Amygdala (tissue), 56 donors: Measurements from ENCODE around the gene COMMD6.
A peak's percentile ranks its signal among the peaks of the same experiment; 100 is the strongest.

Experiments
- DNase-seq, 56 donors: peaks; one replicate each; lab custom pipeline; 2025; lab: John Stamatoyannopoulos, UW

Gene COMMD6

DNA sequence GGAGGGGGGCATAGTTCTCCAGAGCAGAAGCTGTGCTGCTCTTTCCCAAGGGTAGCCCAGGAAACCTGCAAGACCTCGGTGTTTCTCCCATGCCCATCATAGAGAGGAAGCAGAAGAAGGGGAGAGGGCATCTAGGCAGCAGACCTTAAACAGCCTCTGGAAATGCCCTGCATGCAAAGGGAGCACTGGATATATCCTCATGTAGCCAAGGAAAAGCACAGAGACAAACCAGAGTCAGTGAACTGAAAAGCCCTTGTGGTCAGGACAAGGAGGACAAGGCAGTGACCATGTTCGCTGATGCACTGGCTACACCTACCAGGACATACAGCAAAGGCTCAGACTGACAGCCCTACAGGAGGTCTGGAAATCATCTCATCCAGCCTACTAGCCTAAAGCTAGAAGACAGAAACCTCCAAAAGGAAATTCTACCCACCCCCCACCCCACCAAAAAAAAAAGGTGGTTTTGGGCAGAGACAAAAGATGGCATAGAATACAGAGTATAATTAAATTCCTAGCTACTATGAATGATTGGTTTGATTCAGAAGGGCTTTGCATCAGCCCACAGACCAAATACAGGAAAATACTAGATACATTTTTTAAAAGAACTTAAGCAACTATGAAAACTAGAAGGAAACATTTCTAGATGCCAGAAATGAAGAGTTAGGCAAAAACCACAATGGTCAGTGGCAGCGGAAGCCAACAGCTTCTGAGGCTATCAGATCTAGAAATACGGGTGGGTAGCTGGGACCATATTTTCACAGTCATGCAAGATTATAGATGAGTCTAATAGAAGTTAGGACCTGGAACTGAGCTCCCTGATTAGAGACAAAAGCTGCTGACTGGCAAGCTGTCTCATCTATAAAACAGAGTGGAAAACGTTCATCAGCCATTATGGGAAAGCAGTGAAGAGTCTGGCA, 51.2 kb downstream of the COMMD6 start:
- no peak for DNase-seq

DNA sequence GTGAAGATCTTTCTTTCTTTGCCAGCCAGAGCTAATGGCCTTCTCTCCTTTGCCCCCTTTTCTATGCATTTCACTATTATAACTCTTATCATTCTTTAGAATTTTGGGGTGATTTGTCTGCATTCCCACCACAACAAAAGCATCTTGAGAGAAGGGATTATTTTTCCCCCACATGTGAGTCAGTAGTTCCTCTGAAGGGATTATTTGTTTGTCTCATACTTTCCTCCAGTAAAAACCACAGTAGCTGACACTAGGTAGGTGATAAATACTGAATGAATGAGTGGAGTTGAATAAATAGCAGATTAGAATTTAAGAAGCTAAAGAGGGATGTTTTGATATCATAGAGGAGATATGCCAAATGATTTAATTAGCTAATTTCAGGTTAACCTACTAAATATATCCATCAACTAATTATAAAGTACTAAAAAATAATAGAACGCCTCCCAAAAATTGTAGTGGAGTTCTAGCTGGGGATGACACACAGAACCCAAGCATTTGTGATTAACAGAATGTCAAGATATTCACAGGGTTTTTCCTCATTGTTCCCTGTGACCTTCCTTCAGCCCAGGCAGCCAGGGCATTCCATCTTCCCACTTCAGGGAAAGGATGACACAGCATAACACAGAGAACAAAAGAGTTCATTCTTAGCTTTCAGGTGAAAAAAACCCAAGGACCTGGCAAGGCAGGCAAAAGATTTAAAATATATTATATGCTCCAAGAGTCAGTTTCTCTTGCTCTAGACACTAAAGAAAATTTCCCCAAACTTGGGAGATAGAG, 52.2 kb downstream of the COMMD6 start:
- no peak for DNase-seq

DNA sequence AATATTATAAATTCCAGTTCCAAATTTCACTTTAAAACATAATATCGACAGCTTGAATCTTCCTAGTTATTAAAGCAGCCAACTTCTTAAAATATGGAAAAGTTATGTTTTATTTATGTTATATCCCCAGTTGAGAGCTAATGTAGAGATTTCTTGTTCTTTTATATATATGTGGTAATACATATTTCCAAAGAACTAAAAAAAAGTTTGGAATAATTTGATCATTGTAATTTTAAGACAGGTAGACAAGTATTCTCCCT, 54.9 kb downstream of the COMMD6 start:
- no peak for DNase-seq

DNA sequence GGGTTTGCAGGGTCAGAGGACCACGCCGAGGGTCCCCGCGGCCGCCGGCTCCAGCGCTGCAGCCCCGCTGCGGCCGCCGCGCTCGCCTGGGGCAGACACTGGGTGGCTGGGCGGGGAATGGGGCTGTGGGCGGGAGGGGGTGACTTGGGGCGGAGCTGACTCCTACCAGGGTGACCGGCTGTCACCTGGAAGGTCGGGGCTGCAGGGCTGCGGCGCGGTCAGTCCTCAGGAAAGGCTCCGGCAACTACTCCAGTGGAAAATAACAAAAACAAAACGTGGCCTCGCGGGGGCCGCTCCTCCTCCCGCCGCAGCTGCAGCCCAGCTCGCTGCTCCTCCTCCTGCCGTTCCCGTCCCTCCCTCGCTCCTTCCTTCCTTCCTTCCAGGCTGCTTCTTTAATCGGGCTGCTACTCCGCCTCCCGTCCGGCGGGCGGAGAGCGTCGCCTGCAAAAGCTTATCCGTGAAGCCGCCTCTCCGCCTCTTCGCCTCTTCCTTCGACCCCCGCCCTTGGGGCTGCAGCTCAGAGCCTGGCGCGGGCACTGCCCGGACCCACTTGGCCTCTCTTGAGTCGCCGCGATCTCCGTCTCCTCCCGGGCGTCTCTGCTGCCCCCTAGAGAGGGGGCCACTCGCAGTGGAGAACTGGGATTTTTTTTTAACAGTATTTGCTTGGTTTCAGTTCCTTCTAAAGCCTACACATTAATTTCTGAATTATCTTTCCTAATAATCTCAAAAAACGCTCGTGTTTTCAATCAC, 55.4 kb downstream of the COMMD6 start, which contains the start of gene TBC1D4:
TSS of gene TBC1D4 (minus strand) at position 100 of the 750 bp plus-strand sequence. CDS start 402 bp downstream, outside the sequence.
- peak in 54 of 56 donors; percentile 19 to 93 (median 70) for DNase-seq

DNA sequence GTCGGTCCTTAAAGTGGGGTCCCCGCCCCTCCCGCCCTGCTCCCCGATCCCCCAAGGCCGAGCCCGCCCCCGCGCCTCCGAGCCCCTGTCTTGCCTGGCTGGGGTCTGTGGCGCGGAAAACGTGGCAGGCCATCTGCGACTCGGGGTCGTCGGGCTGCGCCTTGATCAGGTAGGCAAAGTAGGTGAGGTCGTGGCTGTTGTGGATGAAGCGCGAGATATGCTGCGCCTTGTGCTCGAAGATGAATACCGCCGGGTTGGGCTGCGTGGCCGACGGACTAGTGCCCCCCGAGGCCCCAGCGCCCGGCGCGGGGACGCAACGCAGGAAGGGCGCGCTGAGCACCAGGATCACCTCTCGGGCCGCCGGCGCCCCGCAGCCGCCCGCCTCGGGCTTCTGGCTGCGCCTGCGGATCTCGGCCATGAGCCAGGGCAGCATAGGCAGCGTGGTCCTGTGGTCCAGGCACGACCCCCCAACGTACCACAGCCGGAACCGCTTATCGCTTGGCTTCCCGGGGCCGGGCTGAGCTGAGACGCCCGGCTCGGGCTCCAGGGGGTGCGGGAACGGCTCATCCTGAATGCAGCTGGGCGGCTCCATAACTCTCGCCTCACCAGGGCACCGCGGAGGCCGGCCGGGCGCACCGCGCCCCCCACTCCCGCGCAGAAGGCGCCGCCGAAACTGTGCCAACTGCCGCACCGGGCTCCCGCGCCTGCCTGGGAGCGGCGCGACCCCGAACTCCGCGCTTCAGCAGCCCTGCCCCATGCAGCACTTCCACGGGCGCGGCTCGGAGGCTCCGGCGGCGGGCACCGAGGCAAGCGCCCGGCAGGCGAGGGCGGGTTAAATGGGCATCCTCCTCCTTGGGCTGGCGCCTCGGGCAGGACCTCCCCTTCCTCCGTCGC, 56.2 kb downstream of the COMMD6 start:
- DNase-seq: peak in 27 of 56 donors; percentile 9 to 64 (median 42)

DNA sequence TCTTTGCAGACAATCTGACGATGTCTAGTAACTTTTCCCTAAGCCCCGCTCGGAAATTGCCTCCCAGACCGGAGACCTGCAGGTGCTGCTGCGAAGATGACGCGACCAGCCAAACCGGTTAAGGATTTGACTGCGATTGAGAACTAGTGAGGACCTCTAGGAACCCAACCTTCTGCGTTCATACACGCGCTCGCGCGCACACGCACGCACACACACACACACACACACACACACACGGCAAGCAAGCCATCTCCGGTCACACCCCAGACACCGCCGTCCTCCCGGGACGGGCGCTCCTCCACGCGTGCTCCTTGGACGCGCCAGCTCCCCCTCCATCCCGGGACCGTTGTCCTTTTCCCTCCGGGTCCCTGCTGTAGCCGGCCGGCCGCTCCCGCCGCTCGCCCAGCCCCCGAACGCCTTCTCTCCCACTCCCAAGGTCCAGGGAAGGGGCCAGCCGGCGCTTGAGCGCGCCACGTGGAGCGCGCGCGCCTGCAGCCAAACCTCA, 56.9 kb downstream of the COMMD6 start:
- DNase-seq: peak in 25 of 56 donors; percentile 2 to 56 (median 23)

DNA sequence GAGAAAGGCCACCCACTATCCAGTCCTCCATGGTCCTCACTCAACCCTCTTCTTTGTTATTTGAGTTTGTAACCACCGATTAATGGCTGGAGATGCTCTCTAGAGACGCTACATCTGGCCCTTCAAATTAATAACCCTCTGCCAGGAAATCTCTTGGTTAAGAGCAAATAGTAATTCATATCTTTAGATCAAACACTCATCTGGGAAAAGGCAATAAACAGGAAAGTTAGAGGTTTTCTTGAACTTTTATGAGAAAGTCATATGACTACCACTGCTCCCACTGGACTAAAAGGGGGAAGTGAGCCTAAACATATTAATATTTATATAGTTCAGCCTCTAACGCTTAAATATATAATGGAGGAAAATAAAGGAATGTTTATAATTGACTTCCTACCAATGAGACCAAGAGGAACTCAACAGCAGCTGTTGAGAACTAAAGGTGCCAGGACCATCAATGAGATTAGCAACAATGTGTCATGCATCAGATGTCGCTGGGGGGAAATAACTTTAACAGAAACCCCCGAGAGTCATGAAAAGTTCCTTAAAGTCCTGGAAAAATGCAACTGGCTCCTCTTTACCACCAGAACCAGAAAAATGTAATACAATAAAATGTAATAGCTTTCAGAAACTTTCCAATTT, 58.4 kb downstream of the COMMD6 start:
- DNase-seq: no peak

DNA sequence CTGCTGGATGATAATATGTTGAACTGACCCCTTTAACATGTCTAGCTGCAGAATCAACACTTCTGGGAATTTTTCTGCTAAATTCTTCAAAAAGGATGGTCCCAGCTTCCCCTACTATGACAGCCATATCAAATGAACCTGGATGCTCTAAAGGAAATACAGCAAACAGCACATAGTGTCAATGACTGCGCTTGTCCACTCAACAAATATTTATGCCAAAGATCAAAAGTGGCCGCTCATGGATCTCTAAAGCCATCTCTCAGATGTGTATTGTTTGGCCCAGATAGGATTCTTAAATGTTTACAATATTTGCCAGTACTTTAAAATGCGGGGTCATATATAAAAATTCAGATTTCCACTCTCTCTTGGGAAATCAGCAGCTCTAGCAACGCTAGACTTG, 59.0 kb downstream of the COMMD6 start:
- DNase-seq: no peak
